Measurements from ENCODE around the gene PLEKHA3. TPM values are rescaled to one million over a fixed set of nuclear protein-coding genes. Genes with fewer than 3 reads are reported as not detected.

PLEKHA3 gene
- total RNA-seq, 1 experiment from 2014 or later: 25.9 TPM

DNA sequence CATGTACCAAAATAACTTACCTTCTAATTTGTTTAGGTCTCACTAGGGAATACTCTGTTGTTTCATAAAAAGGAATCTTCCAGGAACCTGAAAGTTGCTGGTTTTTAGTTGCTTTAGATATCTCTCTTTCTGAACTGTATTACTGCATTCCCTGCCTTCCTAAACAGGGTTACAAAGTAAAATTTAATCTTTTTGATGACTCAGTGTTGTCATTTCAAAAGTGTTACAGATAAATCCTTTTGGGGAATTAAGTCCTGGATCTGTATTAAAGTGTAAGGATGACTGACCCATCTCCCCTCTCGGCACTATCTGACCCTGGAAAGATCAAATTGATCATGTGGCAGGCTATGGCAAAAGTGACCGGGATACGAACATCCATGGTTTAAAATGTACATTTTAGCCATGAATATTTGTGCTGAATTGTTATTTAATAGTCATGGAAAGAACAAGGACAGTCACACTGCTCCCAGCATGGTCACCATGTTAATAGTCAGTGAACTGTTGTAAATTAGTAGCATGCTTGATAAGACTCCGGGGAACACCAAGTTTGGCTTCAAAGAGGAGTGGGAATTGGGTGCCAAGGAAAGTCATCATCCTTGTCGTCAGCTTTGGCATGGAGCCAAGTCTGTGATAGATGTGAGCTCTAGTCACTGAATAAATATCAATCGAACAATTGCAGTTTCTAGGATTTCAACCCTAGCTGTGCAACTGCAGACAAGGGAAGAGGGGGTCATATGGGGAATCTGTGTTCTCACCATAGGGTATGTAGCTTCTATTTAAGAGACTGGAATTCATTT, 4.2 kb downstream of the PLEKHA3 start:
- H3K27me3 Mint-ChIP-seq (ENCODE audit: low read depth): no peaks in the 10 kb centered on the region; the same call in 1 of the 2 replicates
- H3K27ac Mint-ChIP-seq: no peak overlapping the region; a peak in 1 of 7 replicates
- no peak overlapping the region for H3K14ac ChIP-seq (ENCODE audit: insufficient read depth, low read length)
- H2BK15ac ChIP-seq (ENCODE audit: low read depth, low read length): no peak overlapping the region
- no peaks in the 10 kb centered on the region; a peak in 1 of 5 replicates for H3K9me3 Mint-ChIP-seq
- H2BK120ac ChIP-seq (ENCODE audit: low read depth, low read length, poor library complexity, severe bottlenecking): no peak overlapping the region
- H4K91ac ChIP-seq (ENCODE audit: insufficient read length, low read depth, low read length): no peak overlapping the region
- H3T11ph ChIP-seq (ENCODE audit: low read length): no peak overlapping the region
- TF ChIP-seq, protein P1, sequence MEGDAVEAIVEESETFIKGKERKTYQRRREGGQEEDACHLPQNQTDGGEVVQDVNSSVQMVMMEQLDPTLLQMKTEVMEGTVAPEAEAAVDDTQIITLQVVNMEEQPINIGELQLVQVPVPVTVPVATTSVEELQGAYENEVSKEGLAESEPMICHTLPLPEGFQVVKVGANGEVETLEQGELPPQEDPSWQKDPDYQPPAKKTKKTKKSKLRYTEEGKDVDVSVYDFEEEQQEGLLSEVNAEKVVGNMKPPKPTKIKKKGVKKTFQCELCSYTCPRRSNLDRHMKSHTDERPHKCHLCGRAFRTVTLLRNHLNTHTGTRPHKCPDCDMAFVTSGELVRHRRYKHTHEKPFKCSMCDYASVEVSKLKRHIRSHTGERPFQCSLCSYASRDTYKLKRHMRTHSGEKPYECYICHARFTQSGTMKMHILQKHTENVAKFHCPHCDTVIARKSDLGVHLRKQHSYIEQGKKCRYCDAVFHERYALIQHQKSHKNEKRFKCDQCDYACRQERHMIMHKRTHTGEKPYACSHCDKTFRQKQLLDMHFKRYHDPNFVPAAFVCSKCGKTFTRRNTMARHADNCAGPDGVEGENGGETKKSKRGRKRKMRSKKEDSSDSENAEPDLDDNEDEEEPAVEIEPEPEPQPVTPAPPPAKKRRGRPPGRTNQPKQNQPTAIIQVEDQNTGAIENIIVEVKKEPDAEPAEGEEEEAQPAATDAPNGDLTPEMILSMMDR (conservative IDR thresholded peaks at IDR 0.05): no peak
- peaks cover 3% of the 10 kb centered on the region for H3K79me1 ChIP-seq (ENCODE audit: insufficient read depth, low read depth, low read length, poor library complexity, severe bottlenecking)
- peaks cover 7% of the 10 kb centered on the region for H3K23me2 ChIP-seq (ENCODE audit: insufficient read length, low read depth, low read length, poor library complexity, severe bottlenecking)
- H3K18ac ChIP-seq (ENCODE audit: insufficient read length, low read depth, low read length): no peak overlapping the region
- no peak overlapping the region for H4K5ac ChIP-seq (ENCODE audit: insufficient read length, low read depth, low read length)
- no peak overlapping the region for H3K4ac ChIP-seq (ENCODE audit: low read depth, low read length)
- H2BK20ac ChIP-seq (ENCODE audit: low read depth, low read length, poor library complexity, severe bottlenecking): no peak overlapping the region
- H3K4me2 ChIP-seq (ENCODE audit: insufficient read depth, insufficient read length, low read length): no peak overlapping the region
- DNase-seq: no peak
- H2BK5ac ChIP-seq (ENCODE audit: insufficient read length, low read length): no peak overlapping the region
- no peak overlapping the region for H4K8ac ChIP-seq (replicated peaks; ENCODE audit: insufficient read length, low read depth, low read length)
- H3K4me1 ChIP-seq (ENCODE audit: insufficient read depth, low read length): peaks cover 3% of the 10 kb centered on the region; the same call in 1 of the 2 replicates
- no peak overlapping the region for H2BK12ac ChIP-seq (ENCODE audit: insufficient read length, low read depth, low read length)
- H3K79me2 ChIP-seq (ENCODE audit: insufficient read depth, low read length): peaks cover 3% of the 10 kb centered on the region; the same call in 1 of the 2 replicates
- no peak overlapping the region for H3K27ac ChIP-seq (ENCODE audit: insufficient read length, low read depth, low read length)
- no peak overlapping the region for H3K4me3 Mint-ChIP-seq
- peaks cover 0 to 9% (median 4%) of the 10 kb centered on the region in 3 experiments; a peak in 3 of 7 replicates for H3K36me3 Mint-ChIP-seq (ENCODE audit: insufficient read depth in 1 of 3, low read depth in 3 of 3)
- peaks cover 18 to 23% of the 10 kb centered on the region in 2 experiments for H3K4me1 Mint-ChIP-seq
- no peak overlapping the region for H3K23ac ChIP-seq (ENCODE audit: insufficient read length, low read depth, low read length)
- no peaks in the 10 kb centered on the region for H3K27me3 ChIP-seq (ENCODE audit: insufficient read depth, low read length)
- H3K9ac ChIP-seq (ENCODE audit: extremely low read depth, insufficient read length, low read length): no peak overlapping the region
- H3K9me3 ChIP-seq (ENCODE audit: control insufficient read depth, low read depth, low read length): no peaks in the 10 kb centered on the region
- no peaks in the 10 kb centered on the region for H4K20me1 ChIP-seq (ENCODE audit: control insufficient read depth, insufficient read depth, insufficient read length)
- WGBS (ENCODE audit: extremely low coverage, insufficient read length, low lambda C conversion rate): no CpG with 5 or more reads among the region's 6 CpGs
- H2AFZ ChIP-seq (ENCODE audit: low read length): no peak overlapping the region
- no peak overlapping the region for H2AK5ac ChIP-seq (ENCODE audit: insufficient read length, low read length)
- H3K56ac ChIP-seq (ENCODE audit: insufficient read length, low read depth, low read length): no peak overlapping the region

All from H9 (cell line).